IMR-90 (cell line): Measurements from ENCODE around the gene KCNMA1. TPM values are rescaled to one million over a fixed set of nuclear protein-coding genes. Genes with fewer than 3 reads are reported as not detected.

Source experiments
- ATAC-seq: fragments of 200-7000 bp; cut with Tn5 transposase; 2 replicates; pipeline ENCODE4 v1.9.1; 2020; ENCODE audit warnings: low read depth, mild to moderate bottlenecking, moderate library complexity
- BruUV-seq: library from RNA; stranded (reverse); fragments of 400-500 nt; replicated peaks from 2 replicates; lab custom pipeline; 2021; lab: Mats Ljungman, UMichigan
- CTCF ChIA-PET: fragments of 300-600 bp; formaldehyde crosslinking; extraction: SDS; loops from one replicate; lab custom pipeline; 2021; ENCODE audit warnings: antibody characterized with exemption; lab: Yijun Ruan, JAX
- POLR2A ChIA-PET: fragments of 300-600 bp; sonication (Branson Sonifier 250); formaldehyde crosslinking; loops from one replicate; lab custom pipeline; 2022; ENCODE audit warnings: antibody characterized with exemption; ENCODE audit not compliant: unreplicated experiment; lab: Charles Lee
- DNase-seq: peaks from one replicate; pipeline ENCODE4 v3.0.0; 2013
- H2AFZ ChIP-seq: replicated peaks from 2 replicates; pipeline ENCODE3; 2013; ENCODE audit warnings: low read length, mild to moderate bottlenecking; ENCODE audit not compliant: poor library complexity
- H2AK5ac ChIP-seq: 2 replicates; pipeline ENCODE4 v1.6.1; 2013; ENCODE audit warnings: low read depth, low read length, inconsistent platforms
- H2AK9ac ChIP-seq: replicated peaks from 2 replicates; pipeline ENCODE3; 2013; ENCODE audit warnings: mild to moderate bottlenecking, low read depth, low read length, moderate library complexity; ENCODE audit not compliant: poor library complexity
- H2BK120ac ChIP-seq: 2 replicates; pipeline ENCODE4 v1.6.1; 2013; ENCODE audit warnings: low read depth, low read length, inconsistent platforms
- H2BK15ac ChIP-seq: 3 replicates; pipeline ENCODE4 v1.6.1; 2013; ENCODE audit warnings: low read depth, low read length, inconsistent platforms
- H2BK20ac ChIP-seq: 2 replicates; pipeline ENCODE4 v1.6.1; 2013; ENCODE audit warnings: low read depth, mild to moderate bottlenecking, inconsistent platforms, low read length, moderate library complexity
- H2BK5ac ChIP-seq: 2 replicates; pipeline ENCODE4 v1.6.1; 2013; ENCODE audit warnings: mild to moderate bottlenecking, low read depth, low read length, inconsistent platforms; ENCODE audit not compliant: poor library complexity, severe bottlenecking
- H3K14ac ChIP-seq: replicated peaks from 2 replicates; pipeline ENCODE4 v1.6.1; 2013; ENCODE audit warnings: low read depth, low read length, inconsistent platforms
- H3K18ac ChIP-seq: 2 replicates; pipeline ENCODE4 v1.6.1; 2013; ENCODE audit warnings: low read depth, low read length, control low read depth
- H3K23ac ChIP-seq: 2 replicates; pipeline ENCODE4 v1.6.1; 2013; ENCODE audit warnings: low read depth, low read length, inconsistent platforms
- H3K27ac ChIP-seq: 2 replicates; pipeline ENCODE4 v1.5.1; 2013; ENCODE audit warnings: mild to moderate bottlenecking, control low read depth, low read length; ENCODE audit not compliant: insufficient read depth
- H3K27me3 ChIP-seq: 2 replicates; pipeline ENCODE4 v1.6.1; 2013; ENCODE audit warnings: low read length; ENCODE audit not compliant: control insufficient read depth, insufficient read depth
- H3K36me3 ChIP-seq: 2 replicates; pipeline ENCODE4 v1.6.1; 2013; ENCODE audit warnings: low read length, mixed read lengths; ENCODE audit not compliant: control insufficient read depth, insufficient read depth
- H3K4ac ChIP-seq: 2 replicates; pipeline ENCODE4 v1.6.1; 2013; ENCODE audit warnings: low read depth, low read length, inconsistent platforms
- H3K4me1 ChIP-seq: 2 replicates; pipeline ENCODE4 v1.6.1; 2013; ENCODE audit warnings: low read length, mixed read lengths; ENCODE audit not compliant: control insufficient read depth, insufficient read depth
- H3K4me2 ChIP-seq: 2 replicates; pipeline ENCODE4 v1.6.1; 2013; ENCODE audit warnings: low read depth, mild to moderate bottlenecking, control low read depth, low read length, moderate library complexity
- H3K4me3 ChIP-seq: 2 replicates; pipeline ENCODE4 v1.5.1; 2013; ENCODE audit warnings: low read depth, mild to moderate bottlenecking, control low read depth, low read length, moderate library complexity; ENCODE audit not compliant: insufficient read depth
- H3K56ac ChIP-seq: 2 replicates; pipeline ENCODE4 v1.6.1; 2013; ENCODE audit warnings: low read length, inconsistent platforms; ENCODE audit not compliant: insufficient read depth; ENCODE audit errors: extremely low read depth
- H3K79me1 ChIP-seq, 2 experiments: 2 replicates each; pipeline ENCODE4 v1.6.1; 2013; ENCODE audit warnings: low read length in 2 of 2, inconsistent platforms in 1 of 2, low read depth in 1 of 2
- H3K9ac ChIP-seq: 2 replicates; pipeline ENCODE4 v1.6.1; 2013; ENCODE audit warnings: low read depth, low read length, control low read depth
- H3K9me1 ChIP-seq: 2 replicates; pipeline ENCODE4 v1.6.1; 2013; ENCODE audit warnings: low read length, inconsistent platforms; ENCODE audit not compliant: insufficient read depth
- H3K9me3 ChIP-seq: 2 replicates; pipeline ENCODE4 v1.6.1; 2013; ENCODE audit warnings: low read length; ENCODE audit not compliant: control insufficient read depth, insufficient read depth
- H4K20me1 ChIP-seq: 2 replicates; pipeline ENCODE4 v1.6.1; 2013; ENCODE audit warnings: low read length, inconsistent platforms; ENCODE audit not compliant: insufficient read depth
- H4K5ac ChIP-seq: 2 replicates; pipeline ENCODE4 v1.6.1; 2013; ENCODE audit warnings: mild to moderate bottlenecking, low read depth, low read length, control low read depth
- H4K8ac ChIP-seq, 2 experiments: 2 replicates each; pipeline ENCODE4 v1.6.1; 2013; ENCODE audit warnings: low read depth in 2 of 2, low read length in 2 of 2, control low read depth in 1 of 2, inconsistent platforms in 1 of 2
- H4K91ac ChIP-seq: 2 replicates; pipeline ENCODE4 v1.6.1; 2013; ENCODE audit warnings: low read depth, low read length, inconsistent platforms; ENCODE audit not compliant: insufficient read depth
- BHLHE40 ChIP-seq: fragments of 150-350 bp; IDR thresholded peaks from 2 replicates; pipeline ENCODE4 v1.6.1; 2016; ENCODE audit warnings: mild to moderate bottlenecking, low read depth, low read length
- CEBPB ChIP-seq: IDR thresholded peaks from 2 replicates; pipeline ENCODE4 v1.6.1; 2012; ENCODE audit warnings: low read depth, low read length, improper control_type of control experiment
- CHD1 ChIP-seq: IDR thresholded peaks from 2 replicates; pipeline ENCODE4 v1.6.1; 2012; ENCODE audit warnings: low read depth, low read length, improper control_type of control experiment
- CTCF ChIP-seq: conservative IDR thresholded peaks from 2 replicates; pipeline ENCODE4 v1.5.1; 2012; ENCODE audit warnings: mild to moderate bottlenecking, low read depth, low read length, improper control_type of control experiment
- FOS ChIP-seq: fragments of 150-350 bp; IDR thresholded peaks from 2 replicates; pipeline ENCODE4 v1.6.1; 2016; ENCODE audit warnings: low read depth, low read length
- MAFK ChIP-seq: IDR thresholded peaks from 2 replicates; pipeline ENCODE4 v1.6.1; 2012; ENCODE audit warnings: low read depth, low read length, improper control_type of control experiment
- MAZ ChIP-seq: IDR thresholded peaks from 2 replicates; pipeline ENCODE4 v1.6.1; 2012; ENCODE audit warnings: low read depth, mild to moderate bottlenecking, low read length, improper control_type of control experiment, moderate library complexity, borderline replicate concordance
- MXI1 ChIP-seq: IDR thresholded peaks from 2 replicates; pipeline ENCODE4 v1.6.1; 2012; ENCODE audit warnings: low read depth, mild to moderate bottlenecking, low read length, moderate library complexity, borderline replicate concordance
- NFE2L2 ChIP-seq: fragments of 150-350 bp; IDR thresholded peaks from 2 replicates; pipeline ENCODE4 v1.6.1; 2016; ENCODE audit warnings: low read depth, mild to moderate bottlenecking, low read length
- POLR2A ChIP-seq: IDR thresholded peaks from 2 replicates; pipeline ENCODE4 v1.6.1; 2012; ENCODE audit warnings: mild to moderate bottlenecking, low read depth, low read length
- RAD21 ChIP-seq: IDR thresholded peaks from 2 replicates; pipeline ENCODE4 v1.6.1; 2012; ENCODE audit warnings: low read length, improper control_type of control experiment
- RCOR1 ChIP-seq: IDR thresholded peaks from 2 replicates; pipeline ENCODE4 v1.6.1; 2012; ENCODE audit warnings: mild to moderate bottlenecking, low read length, improper control_type of control experiment; ENCODE audit not compliant: insufficient replicate concordance
- RFX5 ChIP-seq: IDR thresholded peaks from 2 replicates; pipeline ENCODE4 v1.8.0; 2012; ENCODE audit warnings: low read depth, mild to moderate bottlenecking, low read length, moderate library complexity
- SMC3 ChIP-seq: fragments of 150-350 bp; IDR thresholded peaks from 2 replicates; pipeline ENCODE4 v1.6.1; 2016; ENCODE audit warnings: low read depth, mild to moderate bottlenecking, antibody characterized with exemption, low read length, moderate library complexity
- USF2 ChIP-seq: fragments of 150-350 bp; IDR thresholded peaks from 2 replicates; pipeline ENCODE4 v1.6.1; 2017; ENCODE audit warnings: mild to moderate bottlenecking, antibody characterized with exemption, low read length, low read depth
- WGBS, 2 experiments: methylation state at CpG; one replicate each; pipeline versions ENCODE4 v1.1.5 to v1.1.7; 2013; ENCODE audit warnings: missing lambda C conversion rate in 2 of 2; ENCODE audit not compliant: insufficient read length in 1 of 2; ENCODE audit errors: extremely low coverage in 2 of 2; 5-methylcytosine and 5-hydroxymethylcytosine counted together
- dilution Hi-C: fragments of 300-500 bp; cut with HindIII; formaldehyde crosslinking; loops from one replicate; pipeline ENCODE4 v1.14.3; 2018; ENCODE audit warnings: low sequenced_read_pairs; ENCODE audit not compliant: unreplicated experiment
- in situ Hi-C: fragments of 300-500 bp; cut with MboI; formaldehyde crosslinking; loops from 3 replicates; pipeline ENCODE4 v1.14.3; 2019; ENCODE audit warnings: low sequenced_read_pairs, inconsistent platforms, mixed read lengths
- intact Hi-C: fragments of 100-400 bp; cut with micrococcal nuclease; formaldehyde crosslinking; loops from 2 replicates; pipeline ENCODE4 v1.10.0; 2022
- polyA plus RNA-seq, 3 experiments: library from polyadenylated mRNA; depleted of rRNA; stranded (reverse); fragments of >200 nt; gene quantifications; 2 replicates each; pipeline ENCODE4 v1.2.3, GENCODE V29; 2012; ENCODE audit warnings: low replicate concordance in 1 of 3
- total RNA-seq: library from RNA; depleted of rRNA; stranded (reverse); fragments of >200 nt; gene quantifications from 2 replicates; pipeline ENCODE4 v1.2.3, GENCODE V29; 2012
- TF ChIP-seq, protein P1 (sequence below): fragments of 150-350 bp; IDR thresholded peaks from 2 replicates; pipeline ENCODE4 v1.6.1; 2016; ENCODE audit warnings: low read depth, mild to moderate bottlenecking, low read length, moderate library complexity, borderline replicate concordance

Gene KCNMA1
- total and polyA plus RNA-seq, 2 of the 4 experiments (the other 2 are of a cell fraction), result 25.6 to 29.6 TPM

DNA sequence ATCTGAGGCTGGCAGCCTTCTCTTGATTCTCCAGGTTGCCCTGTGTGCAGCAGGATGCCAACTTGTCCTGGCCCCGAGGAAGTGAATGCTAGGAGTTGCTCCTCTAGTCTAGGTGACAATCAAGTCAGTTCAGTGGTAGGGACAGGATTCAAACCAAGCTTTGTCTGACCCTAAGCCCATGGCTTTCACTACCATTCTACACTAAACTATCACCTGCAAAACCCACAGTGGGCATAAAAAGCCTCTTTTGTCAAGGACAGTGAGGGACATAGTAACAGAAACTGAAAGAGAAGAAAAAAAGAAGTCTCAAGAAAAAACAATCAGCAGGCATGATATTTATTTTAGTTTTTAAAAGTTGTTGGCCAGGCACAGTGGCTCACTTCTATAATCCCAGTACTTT lies 33.5 kb downstream of the KCNMA1 start:
- Histone ChIP-seq H3K18ac (peak overlapping the region; percentile 51), H3K4me3 (no peak overlapping the region), H3K56ac (no peak overlapping the region), H4K91ac (peak overlapping the region; percentile 20; the same call in 1 of the 2 replicates), H3K36me3 (no peaks in the 10 kb centered on the region), H2BK120ac (peak overlapping the region; percentile 82), H2AFZ (no peak overlapping the region), H2AK9ac (peak overlapping the region; percentile 6), H3K23ac (peak overlapping the region; percentile 56; the same call in 1 of the 2 replicates), H3K14ac (peak overlapping the region; percentile 79), H4K8ac (peak overlapping the region; percentile 27 to 44; a peak in 1 of 4 replicates), H4K5ac (peak overlapping the region; percentile 23; the same call in 1 of the 2 replicates), H2AK5ac (peak overlapping the region; percentile 46; the same call in 1 of the 2 replicates), H4K20me1 (no peaks in the 10 kb centered on the region), H2BK20ac (peak overlapping the region; percentile 73), H3K9ac (no peak overlapping the region), H3K79me1 (peaks cover 0 to 34% of the 10 kb centered on the region in 2 experiments; a peak in 2 of 4 replicates), H2BK15ac (peak overlapping the region; percentile 80; the same call in 2 of the 3 replicates), H3K9me1 (peaks cover 32% of the 10 kb centered on the region), H3K4me1 (peaks cover 27% of the 10 kb centered on the region), H3K4ac (peak overlapping the region; percentile 66), H3K27ac (no peak overlapping the region), H3K27me3 (no peaks in the 10 kb centered on the region), H3K9me3 (no peaks in the 10 kb centered on the region), H2BK5ac (no peak overlapping the region), H3K4me2 (no peak overlapping the region)
- ATAC-seq, result no peak
- no peak for DNase-seq
- ChIA-PET POLR2A (no interaction called here), CTCF (no interaction called here)
- WGBS, 2 experiments, result no CpG with 5 or more reads among the region's 1 CpG
- in situ Hi-C loops, result no loop called here
- intact Hi-C loops, result loop anchor here (10.0 kb wide), 1 partner anchor 209 kb away; no protein-coding TSS in a partner anchor
- dilution Hi-C loops, result no loop called here
- no TSS peak for BruUV-seq
- TF ChIP-seq RAD21, result no peak
- no peak for TF ChIP-seq MAZ
- no peak for TF ChIP-seq SMC3
- no peak for TF ChIP-seq CTCF
- TF ChIP-seq CHD1, result no peak
- TF ChIP-seq FOS, result no peak
- TF ChIP-seq MAFK, result no peak
- no peak for TF ChIP-seq MXI1
- TF ChIP-seq POLR2A, result no peak
- TF ChIP-seq RFX5, result no peak
- TF ChIP-seq CEBPB, result no peak
- TF ChIP-seq NFE2L2, result no peak
- TF ChIP-seq RCOR1, result no peak
- no peak for TF ChIP-seq BHLHE40
- TF ChIP-seq, protein P1, sequence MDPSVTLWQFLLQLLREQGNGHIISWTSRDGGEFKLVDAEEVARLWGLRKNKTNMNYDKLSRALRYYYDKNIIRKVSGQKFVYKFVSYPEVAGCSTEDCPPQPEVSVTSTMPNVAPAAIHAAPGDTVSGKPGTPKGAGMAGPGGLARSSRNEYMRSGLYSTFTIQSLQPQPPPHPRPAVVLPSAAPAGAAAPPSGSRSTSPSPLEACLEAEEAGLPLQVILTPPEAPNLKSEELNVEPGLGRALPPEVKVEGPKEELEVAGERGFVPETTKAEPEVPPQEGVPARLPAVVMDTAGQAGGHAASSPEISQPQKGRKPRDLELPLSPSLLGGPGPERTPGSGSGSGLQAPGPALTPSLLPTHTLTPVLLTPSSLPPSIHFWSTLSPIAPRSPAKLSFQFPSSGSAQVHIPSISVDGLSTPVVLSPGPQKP, result no peak
- no peak for TF ChIP-seq USF2
